WI38 (cell line): ENCODE results near the gene ITPRID2.

ENCODE experiments used
- H3K4me3 ChIP-seq: 2 replicates; pipeline ENCODE4 v1.5.1; 2011; ENCODE audit warnings: low read depth, mild to moderate bottlenecking, control low read depth, low read length
- TF ChIP-seq, protein P1 (sequence below): IDR thresholded peaks from 2 replicates; pipeline ENCODE4 v1.5.1; 2012; ENCODE audit warnings: low read depth, mild to moderate bottlenecking, control low read depth, low read length

ITPRID2 gene

DNA sequence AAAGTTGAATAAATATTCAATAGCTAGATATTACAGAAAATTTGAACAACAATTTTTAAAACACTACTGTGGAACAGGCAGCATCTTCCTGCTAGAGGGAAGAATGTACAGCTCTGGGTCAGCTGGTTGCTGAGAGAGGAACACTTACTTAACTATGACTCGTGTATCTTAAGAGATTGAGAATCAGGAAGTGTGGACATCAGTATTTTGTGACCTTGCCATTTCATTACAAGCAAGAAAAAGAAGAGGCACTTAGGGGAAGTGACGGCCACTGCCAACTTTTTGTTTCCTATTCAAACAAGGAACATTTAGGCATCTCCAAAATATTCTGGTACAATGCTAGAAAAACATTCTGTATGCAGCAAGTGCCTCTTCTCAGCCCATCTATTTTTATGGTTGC lies 45.9 kb downstream of the ITPRID2 start:
- TF ChIP-seq, protein P1, sequence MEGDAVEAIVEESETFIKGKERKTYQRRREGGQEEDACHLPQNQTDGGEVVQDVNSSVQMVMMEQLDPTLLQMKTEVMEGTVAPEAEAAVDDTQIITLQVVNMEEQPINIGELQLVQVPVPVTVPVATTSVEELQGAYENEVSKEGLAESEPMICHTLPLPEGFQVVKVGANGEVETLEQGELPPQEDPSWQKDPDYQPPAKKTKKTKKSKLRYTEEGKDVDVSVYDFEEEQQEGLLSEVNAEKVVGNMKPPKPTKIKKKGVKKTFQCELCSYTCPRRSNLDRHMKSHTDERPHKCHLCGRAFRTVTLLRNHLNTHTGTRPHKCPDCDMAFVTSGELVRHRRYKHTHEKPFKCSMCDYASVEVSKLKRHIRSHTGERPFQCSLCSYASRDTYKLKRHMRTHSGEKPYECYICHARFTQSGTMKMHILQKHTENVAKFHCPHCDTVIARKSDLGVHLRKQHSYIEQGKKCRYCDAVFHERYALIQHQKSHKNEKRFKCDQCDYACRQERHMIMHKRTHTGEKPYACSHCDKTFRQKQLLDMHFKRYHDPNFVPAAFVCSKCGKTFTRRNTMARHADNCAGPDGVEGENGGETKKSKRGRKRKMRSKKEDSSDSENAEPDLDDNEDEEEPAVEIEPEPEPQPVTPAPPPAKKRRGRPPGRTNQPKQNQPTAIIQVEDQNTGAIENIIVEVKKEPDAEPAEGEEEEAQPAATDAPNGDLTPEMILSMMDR: no peak
- no peak overlapping the region for H3K4me3 ChIP-seq

DNA sequence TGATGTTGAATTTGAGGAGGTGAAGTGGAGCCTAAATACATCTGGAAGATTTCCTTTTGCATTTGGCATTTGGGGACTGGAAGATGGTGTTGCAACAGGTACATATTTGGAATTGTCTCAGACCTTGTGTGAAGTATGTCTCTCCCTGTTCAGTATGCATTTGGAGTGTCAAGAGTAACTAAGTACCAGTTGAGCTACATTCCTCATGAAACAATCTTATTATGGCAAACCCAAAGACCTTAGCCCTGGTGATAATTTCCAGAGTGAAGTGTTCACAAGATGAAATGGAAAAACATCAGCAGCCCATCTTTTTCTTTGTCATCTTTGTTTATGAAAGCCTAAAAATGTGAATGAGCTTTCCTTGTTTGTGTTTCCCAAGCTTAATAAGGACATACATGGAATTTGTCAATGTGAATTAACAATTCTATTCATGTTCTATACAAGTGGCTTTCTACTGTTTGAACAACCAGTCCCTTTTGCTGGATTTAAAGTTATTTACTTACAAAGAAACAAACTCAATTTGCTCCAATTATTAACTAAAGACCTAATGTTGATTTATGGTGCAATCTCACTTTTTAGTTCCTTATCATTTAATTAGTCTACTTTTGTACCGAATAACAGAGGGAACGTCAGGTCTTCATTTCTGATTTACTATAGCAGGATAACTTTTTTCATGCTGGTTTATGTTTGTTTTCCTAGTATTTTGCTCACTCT lies 52.0 kb downstream of the ITPRID2 start:
- H3K4me3 ChIP-seq: no peak overlapping the region
- TF ChIP-seq, protein P1: no peak

DNA sequence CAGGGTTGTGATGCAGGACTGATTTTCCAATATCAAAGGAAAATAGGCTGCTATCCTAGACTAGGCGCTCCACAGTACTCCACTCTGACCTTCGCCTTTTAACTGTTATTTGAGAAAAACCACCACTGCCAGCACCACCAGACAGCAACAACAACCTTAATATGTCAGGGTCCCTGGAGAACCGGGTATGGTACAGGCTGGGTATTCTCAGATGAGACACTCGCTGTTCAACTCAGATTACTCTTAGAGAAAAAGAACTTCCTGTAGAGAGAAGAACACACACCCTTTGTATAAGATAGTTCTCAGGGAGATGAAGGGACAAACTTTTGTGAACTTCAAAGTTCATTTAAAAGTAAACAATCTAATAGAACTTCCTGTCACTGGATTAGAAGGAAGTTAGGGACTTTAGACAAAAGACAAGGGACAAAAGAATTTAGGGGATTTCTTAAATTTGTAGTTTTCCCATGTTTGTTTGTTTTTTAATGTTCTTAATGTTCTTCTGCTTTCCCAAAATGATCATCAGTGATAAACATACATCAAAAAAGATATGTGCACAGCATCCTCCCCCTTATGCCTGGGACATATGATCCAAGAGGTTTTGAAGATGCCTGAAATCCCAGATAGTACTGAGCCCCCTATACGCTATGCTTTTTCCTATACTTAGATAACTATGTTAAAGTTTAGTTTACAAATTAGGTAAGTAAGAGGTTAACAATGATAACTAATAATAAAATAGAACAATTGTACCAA lies 52.8 kb downstream of the ITPRID2 start:
- H3K4me3 ChIP-seq: no peak overlapping the region
- TF ChIP-seq, protein P1: no peak

- H3K4me3 ChIP-seq: no peak overlapping the region
- TF ChIP-seq, protein P1: no peak
These were observed 53.4 kb downstream of the ITPRID2 start for GRCh38 chr2:181944914-181945291.

DNA sequence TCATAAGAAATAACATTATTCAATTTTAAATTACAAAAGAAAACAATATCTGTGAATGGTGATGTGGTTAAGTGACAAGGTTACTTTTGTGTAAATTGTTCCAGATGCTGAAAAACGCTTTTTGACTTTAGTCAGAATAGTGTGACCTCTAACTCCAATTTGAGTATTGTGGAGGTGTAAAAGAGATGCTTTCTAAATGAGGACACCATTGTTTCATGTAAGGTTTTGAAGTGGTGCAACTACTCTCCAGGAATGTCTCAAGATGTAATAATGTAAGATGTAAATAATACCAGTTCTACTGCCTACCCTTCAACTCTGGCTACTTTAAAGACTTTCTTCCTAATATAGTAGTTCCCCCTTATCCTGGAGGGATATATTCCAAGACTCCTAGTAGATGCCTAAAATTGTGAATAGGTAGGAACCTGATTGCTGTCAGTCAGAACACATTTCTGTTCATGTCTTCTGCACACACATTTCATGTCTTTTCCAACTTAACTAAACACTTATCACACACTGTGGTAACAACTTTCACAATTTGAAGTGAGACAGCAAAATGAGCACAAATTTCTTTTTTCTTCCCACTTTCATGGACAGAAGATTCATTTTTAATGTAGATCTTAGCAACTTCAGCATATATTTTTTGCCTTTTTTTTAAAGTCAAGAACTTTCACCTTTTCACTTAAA lies 55.1 kb downstream of the ITPRID2 start:
- H3K4me3 ChIP-seq: no peak overlapping the region
- TF ChIP-seq, protein P1: no peak

DNA sequence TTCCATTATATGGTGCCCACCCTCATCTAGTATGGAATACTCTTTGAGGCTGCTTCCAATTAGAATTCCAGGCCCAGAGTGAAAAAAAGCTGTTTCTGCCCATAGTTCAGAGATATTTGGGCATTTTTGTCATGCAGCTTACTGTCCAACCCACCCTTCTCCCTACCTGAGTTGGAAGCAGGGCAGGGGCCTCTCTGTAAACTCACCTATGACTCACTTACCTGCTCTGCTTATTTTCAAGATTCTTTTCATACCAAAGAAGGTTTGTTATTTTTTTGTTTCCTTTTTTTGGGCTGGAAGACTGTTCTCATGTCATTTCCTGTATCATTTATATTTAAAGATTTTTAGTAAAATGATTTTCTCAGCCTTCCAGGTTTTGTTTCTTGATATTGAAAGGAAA lies 55.7 kb downstream of the ITPRID2 start:
- TF ChIP-seq, protein P1: no peak
- no peak overlapping the region for H3K4me3 ChIP-seq

- H3K4me3 ChIP-seq: no peak overlapping the region
- TF ChIP-seq, protein P1: no peak
These were observed 56.7 kb downstream of the ITPRID2 start for GRCh38 chr2:181948227-181948626.
